AG04450 (cell line): ENCODE measurements around the gene TRIO. TPM values are rescaled to one million over a fixed set of nuclear protein-coding genes. Genes with fewer than 3 reads are reported as not detected.

Experiments used
- CTCF ChIA-PET: fragments of 300-600, 350-600 bp; formaldehyde crosslinking; extraction: SDS; loops from one replicate; lab custom pipeline; 2022; ENCODE audit warnings: antibody characterized with exemption, inconsistent platforms; lab: Charles Lee
- POLR2A ChIA-PET: fragments of 350-600 bp; formaldehyde crosslinking; extraction: SDS; loops from one replicate; lab custom pipeline; 2021; ENCODE audit warnings: antibody characterized with exemption, inconsistent platforms; lab: Yijun Ruan, JAX
- DNase-seq: peaks from one replicate; pipeline ENCODE4 v3.0.0-alpha.2; 2011; ENCODE audit warnings: low read depth, low spot score
- H3K27ac ChIP-seq: one replicate; pipeline ENCODE4 v1.5.1; 2012; ENCODE audit warnings: low read depth, low read length, control low read depth
- H3K27me3 ChIP-seq: one replicate; pipeline ENCODE4 v1.6.0; 2012; ENCODE audit warnings: low read length; ENCODE audit not compliant: control insufficient read depth, insufficient read depth
- H3K4me3 ChIP-seq: 2 replicates; pipeline ENCODE4 v1.5.1; 2011; ENCODE audit warnings: mild to moderate bottlenecking, low read depth, low read length, control low read depth
- H3K9me3 ChIP-seq: 2 replicates; pipeline ENCODE4 v1.5.1; 2012; ENCODE audit warnings: low read length; ENCODE audit not compliant: control insufficient read depth, insufficient read depth
- CTCF ChIP-seq: IDR thresholded peaks from 2 replicates; pipeline ENCODE4 v1.5.1; 2011; ENCODE audit warnings: low read depth, low read length, control low read depth, inconsistent platforms
- polyA plus RNA-seq: library from polyadenylated mRNA; depleted of rRNA; stranded (reverse); fragments of >200 nt; gene quantifications from 2 replicates; pipeline ENCODE4 v1.2.3, GENCODE V29; 2011

The TRIO gene
- polyA plus RNA-seq, 1 experiment, result 268 TPM

GRCh38 chr5:14309199-14309598 is 166.1 kb downstream of the TRIO start:
- DNase-seq, result no peak
- H3K4me3 ChIP-seq, result no peak overlapping the region
- CTCF ChIA-PET, result no interaction called here

GRCh38 chr5:14309878-14310531 is 166.9 kb downstream of the TRIO start:
- DNase-seq, result no peak
- H3K4me3 ChIP-seq, result no peak overlapping the region
- H3K27ac ChIP-seq, result no peak overlapping the region
- no peaks in the 10 kb centered on the region for H3K9me3 ChIP-seq
- POLR2A ChIA-PET, result no interaction called here
- TF ChIP-seq CTCF, result no peak
- no peaks in the 10 kb centered on the region for H3K27me3 ChIP-seq
- CTCF ChIA-PET, result interaction anchor here (0.6 kb wide), 1 partner anchor 42 kb away, joined by 3 read pairs; no protein-coding TSS in a partner anchor

More at GRCh38 chr5:14309199-14309598, 166.1 kb downstream of the TRIO start:
- H3K9me3 ChIP-seq, result no peaks in the 10 kb centered on the region
- no peaks in the 10 kb centered on the region for H3K27me3 ChIP-seq
- H3K27ac ChIP-seq, result no peak overlapping the region
- no peak for TF ChIP-seq CTCF
- POLR2A ChIA-PET, result no interaction called here

GRCh38 chr5:14310901-14311300 is 167.8 kb downstream of the TRIO start:
- DNase-seq, result no peak
- Histone ChIP-seq H3K27me3 (no peaks in the 10 kb centered on the region), H3K27ac (no peak overlapping the region), H3K4me3 (no peak overlapping the region), H3K9me3 (no peaks in the 10 kb centered on the region)
- POLR2A ChIA-PET, result no interaction called here
- TF ChIP-seq CTCF, result no peak
- CTCF ChIA-PET, result no interaction called here

- CTCF ChIA-PET, result interaction anchor here (1.8 kb wide), 1 partner anchor 43 kb away, joined by 5 read pairs; no protein-coding TSS in a partner anchor
- POLR2A ChIA-PET, result interaction anchor here (0.7 kb wide), 1 partner anchor 12 kb away, joined by 4 read pairs; no protein-coding TSS in a partner anchor
- H3K27me3 ChIP-seq, result no peaks in the 10 kb centered on the region
- no peaks in the 10 kb centered on the region for H3K9me3 ChIP-seq
- no peak overlapping the region for H3K4me3 ChIP-seq
- no peak overlapping the region for H3K27ac ChIP-seq
- no peak for DNase-seq
- no peak for TF ChIP-seq CTCF
Measured at GRCh38 chr5:14313986-14314690, 171.0 kb downstream of the TRIO start.

GRCh38 chr5:14316471-14316870 is 173.3 kb downstream of the TRIO start:
- Histone ChIP-seq H3K27me3 (no peaks in the 10 kb centered on the region), H3K4me3 (no peak overlapping the region), H3K27ac (peak overlapping the region; percentile 25), H3K9me3 (peaks cover 3% of the 10 kb centered on the region; the same call in 1 of the 2 replicates)
- POLR2A ChIA-PET, result interaction anchor here (1.0 to 1.5 kb wide), 2 partner anchors 12 to 160 kb away, joined by 4 to 5 read pairs; no protein-coding TSS in a partner anchor
- TF ChIP-seq CTCF, result no peak
- DNase-seq, result peak; percentile 45
- CTCF ChIA-PET, result interaction anchor here (1.0 kb wide), 1 partner anchor 47 kb away, joined by 3 read pairs; no protein-coding TSS in a partner anchor
